MM.1S (cell line): ENCODE measurements around the gene LRATD1.

Experiments used
- EZH2 ChIP-seq: fragments of 300-600 bp; sonication (generic); optimal IDR thresholded peaks from 2 replicates; pipeline ENCODE3; 2017; ENCODE audit warnings: low read depth, mild to moderate bottlenecking, antibody characterized with exemption, low read length, mixed read lengths
- TF ChIP-seq, protein P1 (sequence below): fragments of 300-600 bp; sonication (generic); IDR thresholded peaks from 2 replicates; pipeline ENCODE4 v1.5.1; 2016; ENCODE audit warnings: antibody characterized with exemption, low read length, mixed read lengths

DNA sequence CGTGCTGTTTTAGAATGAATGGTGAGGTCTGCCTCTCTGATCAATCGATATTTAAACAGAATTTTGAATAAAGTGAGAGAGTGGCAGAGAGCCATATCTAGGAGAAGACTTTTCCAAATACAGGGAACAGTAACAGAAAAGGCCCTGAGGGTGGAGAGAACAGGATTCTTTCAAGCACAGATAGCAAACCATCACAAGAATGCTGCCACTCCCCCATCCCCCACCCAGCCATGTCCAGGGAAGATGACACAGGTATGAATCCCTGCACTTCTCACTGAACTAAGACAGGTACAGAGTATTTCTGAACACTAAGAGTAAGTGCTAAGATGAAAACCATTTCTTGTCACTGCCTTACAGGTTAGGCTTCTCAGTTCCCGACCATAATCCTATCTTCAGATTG is 23.6 kb downstream of the LRATD1 start:
- TF ChIP-seq, protein P1, sequence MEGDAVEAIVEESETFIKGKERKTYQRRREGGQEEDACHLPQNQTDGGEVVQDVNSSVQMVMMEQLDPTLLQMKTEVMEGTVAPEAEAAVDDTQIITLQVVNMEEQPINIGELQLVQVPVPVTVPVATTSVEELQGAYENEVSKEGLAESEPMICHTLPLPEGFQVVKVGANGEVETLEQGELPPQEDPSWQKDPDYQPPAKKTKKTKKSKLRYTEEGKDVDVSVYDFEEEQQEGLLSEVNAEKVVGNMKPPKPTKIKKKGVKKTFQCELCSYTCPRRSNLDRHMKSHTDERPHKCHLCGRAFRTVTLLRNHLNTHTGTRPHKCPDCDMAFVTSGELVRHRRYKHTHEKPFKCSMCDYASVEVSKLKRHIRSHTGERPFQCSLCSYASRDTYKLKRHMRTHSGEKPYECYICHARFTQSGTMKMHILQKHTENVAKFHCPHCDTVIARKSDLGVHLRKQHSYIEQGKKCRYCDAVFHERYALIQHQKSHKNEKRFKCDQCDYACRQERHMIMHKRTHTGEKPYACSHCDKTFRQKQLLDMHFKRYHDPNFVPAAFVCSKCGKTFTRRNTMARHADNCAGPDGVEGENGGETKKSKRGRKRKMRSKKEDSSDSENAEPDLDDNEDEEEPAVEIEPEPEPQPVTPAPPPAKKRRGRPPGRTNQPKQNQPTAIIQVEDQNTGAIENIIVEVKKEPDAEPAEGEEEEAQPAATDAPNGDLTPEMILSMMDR: no peak
- TF ChIP-seq EZH2: no peak
